ENCODE results near the gene CYP19A1.
"Not testable (repeated sequence)": the region's sequence is repeated elsewhere in the genome, so short reads cannot be mapped to it uniquely, and the experiment has no call there.

Gene CYP19A1

DNA sequence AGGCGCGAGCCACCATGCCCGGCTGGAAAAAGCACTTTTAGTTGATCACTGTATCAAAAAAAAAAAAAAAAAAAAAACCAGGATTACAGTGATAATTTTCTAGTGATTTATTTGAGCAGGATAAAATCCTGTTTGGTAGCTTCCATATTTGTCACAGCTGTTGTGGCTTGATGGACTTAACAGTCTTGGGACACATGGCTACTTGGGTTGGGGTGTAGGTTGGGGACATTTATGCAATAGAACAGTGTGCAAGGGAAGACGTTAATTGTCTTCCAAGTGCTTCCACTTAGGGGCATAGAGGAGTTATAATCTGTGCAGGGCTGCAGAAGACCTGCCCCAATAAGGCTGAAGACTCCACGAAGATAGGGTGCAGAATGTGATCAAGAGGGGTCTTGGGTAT, 136.8 kb downstream of the CYP19A1 start:
- no peak for DNase-seq

DNA sequence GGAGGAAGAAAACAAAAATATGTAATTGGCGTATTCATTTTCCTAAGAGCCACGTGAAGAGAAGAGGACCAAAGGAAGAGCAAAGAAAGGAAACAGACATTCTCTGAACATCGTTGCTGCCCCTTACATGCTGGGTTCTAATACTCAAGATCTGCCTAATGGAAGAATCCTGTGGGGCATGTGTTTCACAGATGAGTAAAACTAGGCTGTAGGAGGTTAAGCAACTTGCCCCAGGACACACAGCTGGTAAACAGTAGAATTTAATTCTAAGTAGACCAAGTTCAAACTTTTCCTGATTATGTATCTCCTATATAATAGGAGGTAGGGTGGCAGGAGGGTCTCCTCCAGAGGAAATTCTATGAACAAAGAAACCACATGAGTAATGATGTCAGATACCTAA, 137.6 kb downstream of the CYP19A1 start:
- DNase-seq, result no peak

DNA sequence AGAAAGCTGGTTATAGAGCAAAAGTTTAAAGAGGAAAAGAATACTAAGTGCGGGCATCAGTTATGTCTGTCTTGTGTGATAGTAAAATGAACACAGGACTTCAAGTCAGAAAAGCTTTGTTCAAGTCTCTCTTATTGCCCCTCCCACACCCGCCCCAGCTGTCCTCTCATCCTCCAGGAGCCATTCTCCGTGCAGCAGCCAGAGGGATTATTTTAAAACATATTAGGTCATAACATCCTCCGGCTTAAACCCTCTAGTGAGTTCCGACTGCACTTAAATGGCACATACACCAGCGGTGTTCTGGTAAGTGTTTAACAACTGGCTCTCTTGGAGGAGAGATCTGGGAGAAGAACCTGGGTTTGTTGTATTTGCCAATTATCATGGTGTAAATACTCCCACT, 138.9 kb downstream of the CYP19A1 start:
- DNase-seq, result no peak

GRCh38 chr15:51198701-51199232, 139.6 kb downstream of the CYP19A1 start:
- no peak for DNase-seq

GRCh38 chr15:51195459-51195858, 142.9 kb downstream of the CYP19A1 start:
- DNase-seq, result no peak

DNA sequence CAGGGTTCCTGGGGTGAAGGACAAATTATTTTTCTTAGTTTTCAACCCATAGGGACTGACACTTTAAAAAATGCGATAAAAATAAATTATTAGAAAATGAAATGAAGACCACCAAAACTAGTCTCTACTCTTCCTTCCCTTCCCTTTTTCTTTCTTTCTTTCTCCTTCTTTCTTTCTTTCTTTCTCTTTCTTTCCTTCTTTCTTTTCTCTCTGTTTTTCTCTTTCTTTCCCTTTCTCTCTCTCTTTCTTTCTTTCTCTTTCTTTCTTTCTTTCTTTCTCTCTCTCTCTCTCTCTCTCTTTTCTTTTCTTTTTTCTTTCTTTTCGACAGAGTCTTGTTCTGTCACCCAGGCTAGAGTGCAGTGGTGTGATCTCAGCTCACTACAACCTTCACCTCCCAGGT, 144.4 kb downstream of the CYP19A1 start:
- DNase-seq, result no peak

- DNase-seq, result no peak
Observed at GRCh38 chr15:51193526-51193925, 144.9 kb downstream of the CYP19A1 start.

DNA sequence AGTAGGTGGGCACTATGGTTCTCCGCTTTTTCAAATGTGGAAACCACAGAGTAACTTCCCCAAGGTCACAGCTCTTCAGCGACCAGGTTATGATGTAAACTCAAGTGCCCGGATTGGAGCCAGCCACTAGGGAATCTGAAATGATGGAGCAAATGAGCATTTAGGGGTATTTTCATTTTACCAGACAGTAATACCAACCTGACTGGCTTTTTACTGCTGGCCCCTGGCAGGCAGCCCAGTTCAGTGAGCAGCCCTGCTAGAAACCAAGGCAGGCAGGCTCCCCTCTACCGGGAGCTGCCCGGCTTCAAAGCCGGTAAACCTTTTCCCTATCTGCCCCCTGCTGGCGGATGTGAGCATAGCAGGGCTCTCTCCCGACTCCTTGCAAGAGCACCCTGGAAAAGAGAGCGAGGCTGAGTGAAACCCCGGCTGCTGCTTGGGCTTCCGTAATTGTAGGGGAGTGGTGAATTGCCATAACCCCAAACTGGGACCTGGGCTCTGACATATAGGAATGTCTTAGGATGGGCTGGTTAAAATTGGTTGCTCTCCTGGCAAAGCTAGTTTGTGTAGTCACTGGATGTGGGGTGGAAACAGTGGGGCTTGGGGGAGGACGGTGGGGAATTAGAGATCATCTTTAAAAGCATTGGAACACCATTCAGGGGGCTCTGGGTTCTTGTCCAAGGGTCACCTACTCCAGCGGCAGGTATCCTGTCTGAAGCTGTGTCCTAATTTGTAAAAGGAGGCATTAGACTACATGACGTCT, 145.7 kb downstream of the CYP19A1 start:
- DNase-seq, result peak; percentile 63

GRCh38 chr15:51191766-51192165, 146.6 kb downstream of the CYP19A1 start:
- no peak for DNase-seq

GRCh38 chr15:51191072-51191670, 147.2 kb downstream of the CYP19A1 start:
- no peak for DNase-seq

GRCh38 chr15:51190424-51191068, 147.8 kb downstream of the CYP19A1 start:
- no peak for DNase-seq

GRCh38 chr15:51189669-51190385, 148.6 kb downstream of the CYP19A1 start:
- DNase-seq, result no peak

- not testable (repeated sequence) for DNase-seq
Observed at GRCh38 chr15:51188791-51189190, 149.6 kb downstream of the CYP19A1 start.

GRCh38 chr15:51186891-51187290, 151.5 kb downstream of the CYP19A1 start:
- no peak for DNase-seq

- DNase-seq, result no peak
Observed at GRCh38 chr15:51186181-51186705, 152.2 kb downstream of the CYP19A1 start.

DNA sequence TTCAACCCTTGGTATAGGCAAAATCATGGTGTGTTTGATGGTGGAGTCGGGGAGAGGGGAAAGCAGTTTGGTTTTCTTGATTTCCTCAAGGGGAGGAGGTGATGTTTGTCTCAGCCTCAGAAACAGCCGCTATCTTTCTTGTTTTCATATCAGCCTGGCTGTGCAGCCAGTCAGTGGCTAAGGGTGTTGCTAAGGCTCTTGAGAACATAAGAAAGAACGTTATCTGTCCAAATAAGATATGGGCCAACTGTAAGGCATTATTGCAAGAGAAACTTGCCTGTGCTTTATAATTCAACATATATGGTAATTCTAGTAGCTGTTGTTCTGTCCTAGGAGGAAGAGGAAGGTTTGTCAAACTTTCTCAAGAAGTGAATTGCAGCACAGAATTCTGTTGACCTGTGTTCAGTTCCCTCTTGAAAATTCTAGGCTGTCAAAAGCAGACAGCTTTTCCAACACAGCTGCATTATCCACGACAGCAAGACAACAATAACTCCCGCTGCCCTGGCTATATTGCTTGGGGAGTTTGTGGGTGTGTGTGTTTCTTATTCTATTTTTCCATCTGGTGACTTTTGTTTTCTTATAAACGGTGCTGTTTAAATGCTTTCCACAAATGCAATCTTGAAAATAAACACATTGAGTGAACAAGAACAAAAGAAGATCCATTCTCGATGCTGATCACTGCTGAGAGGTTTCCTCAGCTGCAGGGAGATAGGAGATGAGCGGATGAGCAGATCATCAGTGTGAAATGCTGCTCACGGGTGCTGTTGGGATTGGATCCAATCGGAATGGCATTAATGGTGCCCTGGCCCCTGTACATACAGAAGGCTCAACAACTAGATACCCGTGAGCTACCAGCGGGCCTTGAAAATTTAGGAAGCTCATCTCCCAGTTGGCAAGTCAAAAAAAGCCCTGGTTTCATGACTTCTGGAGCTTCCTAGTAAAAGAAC, 152.9 kb downstream of the CYP19A1 start:
- no peak for DNase-seq

- DNase-seq, result no peak
Observed at GRCh38 chr15:51184627-51185026, 153.8 kb downstream of the CYP19A1 start.

DNA sequence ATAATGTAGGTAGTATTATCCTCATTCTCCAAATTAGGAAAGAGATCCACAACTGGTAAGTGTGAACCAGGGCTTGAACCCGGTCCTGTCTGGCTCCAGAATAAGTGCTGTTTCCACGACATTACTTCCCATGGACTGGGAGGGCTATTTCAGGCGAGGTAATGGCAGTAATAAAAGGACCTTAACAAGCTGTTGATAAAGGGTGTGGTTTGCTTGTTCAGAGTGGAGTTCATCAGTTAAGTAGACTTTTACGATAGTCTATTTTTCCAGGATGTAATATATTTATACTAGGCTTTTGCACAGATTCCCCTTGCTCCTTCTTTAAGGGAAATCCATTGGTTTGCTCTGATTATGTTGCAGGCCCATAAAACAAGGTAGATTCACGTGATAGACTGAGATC, 155.3 kb downstream of the CYP19A1 start:
- DNase-seq, result no peak

DNA sequence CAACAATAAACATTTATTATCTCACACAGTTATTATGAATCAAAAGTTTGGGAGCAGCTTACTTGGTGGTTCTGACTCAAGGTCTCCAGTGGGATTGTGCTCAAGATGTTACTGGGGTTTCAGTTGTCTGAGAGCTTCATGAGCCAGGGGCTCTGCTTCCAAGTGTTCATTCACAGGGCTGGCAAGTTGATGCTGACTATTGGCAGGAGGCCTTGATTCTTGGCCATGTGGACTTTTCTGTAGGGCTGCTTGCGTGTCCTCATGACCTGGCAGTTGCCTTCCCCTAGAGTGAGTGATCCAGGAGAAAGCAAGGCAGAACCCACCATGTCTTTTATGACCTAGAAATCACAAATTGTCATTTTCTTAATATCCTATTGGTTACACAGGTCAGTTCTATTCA, 156.5 kb downstream of the CYP19A1 start:
- no peak for DNase-seq

- DNase-seq, result no peak
Observed at GRCh38 chr15:51181221-51181620, 157.2 kb downstream of the CYP19A1 start.

DNA sequence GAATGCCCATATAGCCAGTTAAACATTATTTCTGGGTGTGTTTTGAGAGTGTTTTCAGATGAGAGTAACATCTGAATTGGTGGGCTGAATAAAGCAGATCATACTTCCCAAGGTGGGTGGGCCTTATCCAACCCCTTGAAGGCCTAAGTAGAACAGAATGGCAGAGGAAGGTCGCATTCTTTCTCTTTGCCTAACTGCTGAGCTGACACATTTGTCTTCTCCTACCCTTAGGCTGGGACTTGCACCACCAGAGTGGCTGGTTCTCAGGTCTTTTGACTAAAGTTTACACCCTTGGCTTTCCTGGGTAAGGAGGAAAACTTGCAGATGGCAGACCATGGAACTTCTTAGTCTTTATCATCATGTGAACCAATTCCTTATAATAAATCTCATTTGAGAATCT, 157.9 kb downstream of the CYP19A1 start:
- DNase-seq, result no peak

DNA sequence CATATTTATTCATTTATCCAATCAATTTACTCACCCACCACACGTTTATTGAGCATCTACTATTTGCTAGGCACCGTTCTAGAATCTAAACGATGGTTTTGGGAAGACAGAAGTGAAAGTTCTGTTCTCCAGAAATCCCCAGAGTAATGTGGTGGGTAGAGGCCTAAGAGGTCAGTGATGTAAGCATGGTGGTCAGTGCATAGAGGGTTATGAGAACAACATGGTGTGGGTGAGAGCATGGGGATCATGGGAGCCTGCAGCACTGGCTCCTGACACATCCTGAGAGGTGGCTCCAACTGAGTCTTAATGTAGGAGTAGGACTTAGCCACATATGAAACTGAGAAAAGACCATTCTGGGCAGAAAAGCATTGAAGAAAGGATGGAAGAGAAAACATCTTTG, 158.4 kb downstream of the CYP19A1 start:
- no peak for DNase-seq

All from CD4-positive, alpha-beta T cell treated with Interleukin-6 for 4 hours (primary cell).